Spinal cord (tissue), 10 donors: ENCODE measurements around the gene SPINK6. TPM values are rescaled to one million over a fixed set of nuclear protein-coding genes. Genes with fewer than 3 reads are reported as not detected.

Source experiments
- DNase-seq, 6 donors: peaks; one replicate each; pipeline versions ENCODE4 v3.0.0 to v3.0.0-alpha.2; 2013 to 2015; ENCODE audit warnings: low spot score in 6 of 6, low read depth in 4 of 6
- H3K27ac ChIP-seq: one replicate; pipeline ENCODE4 v1.5.1; 2013; ENCODE audit warnings: low read depth, low read length, control low read depth
- H3K27me3 ChIP-seq: one replicate; pipeline ENCODE4 v1.6.1; 2013; ENCODE audit warnings: low read length; ENCODE audit not compliant: control insufficient read depth, insufficient read depth
- H3K36me3 ChIP-seq: one replicate; pipeline ENCODE4 v1.6.1; 2013; ENCODE audit warnings: low read length; ENCODE audit not compliant: control insufficient read depth, insufficient read depth
- H3K4me1 ChIP-seq: one replicate; pipeline ENCODE4 v1.6.1; 2013; ENCODE audit warnings: low read length; ENCODE audit not compliant: control insufficient read depth, insufficient read depth
- H3K4me3 ChIP-seq: one replicate; pipeline ENCODE4 v1.5.1; 2013; ENCODE audit warnings: low read depth, low read length, control low read depth
- H3K9me3 ChIP-seq: one replicate; pipeline ENCODE4 v1.6.1; 2013; ENCODE audit warnings: low read length; ENCODE audit not compliant: control insufficient read depth, insufficient read depth
- WGBS: methylation state at CpG from one replicate; pipeline ENCODE4 v1.1.5; 2013; ENCODE audit warnings: missing lambda C conversion rate; ENCODE audit not compliant: insufficient coverage; 5-methylcytosine and 5-hydroxymethylcytosine counted together
- polyA plus RNA-seq, 2 donors: library from polyadenylated mRNA; unstranded; fragments of 120-200 nt; gene quantifications; one replicate each; pipeline ENCODE4 v1.2.1, GENCODE V29; 2013; ENCODE audit not compliant: insufficient read length in 2 of 2
- total RNA-seq, 2 donors: library from RNA; depleted of rRNA in 1 of 2; stranded (reverse); fragments of 120-200 nt in 1 of 2; fragments of >200 nt in 1 of 2; gene quantifications; one replicate each; pipeline versions ENCODE4 v1.2.3 to v1.2.4, GENCODE V29; 2013 to 2014
- donor health status: healthy.

Gene SPINK6
- total and polyA plus RNA-seq, 4 donors = not detected

DNA sequence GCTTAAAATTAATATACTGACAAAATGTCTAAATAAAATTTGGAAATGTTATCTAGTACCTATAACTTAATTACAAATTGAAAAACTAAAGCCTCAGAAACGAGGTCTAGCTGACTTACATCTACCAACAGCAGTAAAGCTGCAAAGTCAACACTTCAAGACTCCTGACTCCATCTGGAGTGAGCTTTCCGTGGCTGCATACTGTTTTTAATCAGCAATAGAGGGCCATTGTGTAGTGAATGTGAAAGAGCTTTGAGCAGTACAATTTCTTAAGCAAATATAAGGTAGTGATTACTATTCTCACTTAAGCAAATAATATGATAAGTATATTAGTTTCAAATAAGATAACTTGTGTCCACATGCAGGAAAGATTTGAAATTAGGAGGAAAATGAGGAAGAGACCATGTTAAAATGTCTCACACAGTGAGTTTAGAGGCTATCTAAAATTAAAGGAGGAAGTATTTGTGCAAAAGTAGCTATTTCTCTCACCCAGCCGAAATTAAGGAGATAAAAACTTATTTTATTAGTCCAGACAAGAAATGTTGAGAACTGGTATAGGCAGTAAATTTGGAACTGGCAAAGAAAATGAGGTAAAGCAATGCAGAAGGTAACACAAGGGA is 6.4 kb downstream of the SPINK6 start:
- Histone ChIP-seq H3K36me3 (no peaks in the 10 kb centered on the region), H3K9me3 (no peaks in the 10 kb centered on the region), H3K27me3 (no peaks in the 10 kb centered on the region), H3K4me1 (no peaks in the 10 kb centered on the region), H3K27ac (no peak overlapping the region), H3K4me3 (no peak overlapping the region)
- no peak for DNase-seq
- WGBS = no CpG with 5 or more reads among the region's 3 CpGs

DNA sequence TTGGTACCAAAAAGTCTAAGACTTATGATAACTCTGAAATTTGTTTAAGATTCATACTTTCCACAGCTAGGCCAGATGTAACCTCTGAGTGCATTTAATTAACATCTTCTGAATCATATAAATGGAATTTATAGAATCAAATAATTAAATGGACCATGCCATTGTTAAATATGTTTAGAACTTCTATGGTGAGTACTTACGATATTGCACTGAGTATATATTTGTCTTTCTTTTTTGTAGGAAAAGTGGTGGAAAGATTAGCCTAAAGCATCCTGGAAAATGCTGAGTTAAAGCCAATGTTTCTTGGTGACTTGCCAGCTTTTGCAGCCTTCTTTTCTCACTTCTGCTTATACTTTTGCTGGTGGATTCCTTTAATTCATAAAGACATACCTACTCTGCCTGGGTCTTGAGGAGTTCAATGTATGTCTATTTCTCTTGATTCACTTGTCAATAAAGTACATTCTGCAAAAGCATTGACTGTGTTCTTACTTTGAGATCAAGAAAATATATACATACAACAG is 11.9 kb downstream of the SPINK6 start:
- H3K4me3 ChIP-seq = no peak overlapping the region
- H3K27ac ChIP-seq = no peak overlapping the region
- no CpG with 5 or more reads among the region's 1 CpG for WGBS
- no peaks in the 10 kb centered on the region for H3K27me3 ChIP-seq
- no peaks in the 10 kb centered on the region for H3K9me3 ChIP-seq
- DNase-seq = peak in 1 of 6 donors; percentile 9
- no peaks in the 10 kb centered on the region for H3K36me3 ChIP-seq
- H3K4me1 ChIP-seq = no peaks in the 10 kb centered on the region

DNA sequence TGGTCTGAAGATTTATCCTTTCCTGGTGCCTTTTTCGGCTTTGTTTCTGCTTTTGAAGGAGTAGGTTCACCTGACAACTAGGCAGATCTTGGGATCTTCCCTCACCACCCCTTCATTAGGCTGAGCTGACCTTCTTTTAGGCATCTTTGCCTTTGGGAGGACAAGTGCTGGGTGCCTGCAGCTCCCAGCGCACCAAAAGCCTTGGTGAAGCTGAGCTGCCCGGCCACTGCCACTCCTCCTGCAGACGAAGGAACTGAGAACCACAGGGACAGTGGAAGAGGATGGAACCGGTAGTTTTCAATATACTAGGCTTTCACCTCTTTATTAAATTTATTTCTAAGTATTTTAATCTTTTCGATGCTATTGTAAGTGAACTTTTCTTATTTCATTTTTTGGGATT is 18.7 kb downstream of the SPINK6 start:
- no peaks in the 10 kb centered on the region for H3K4me1 ChIP-seq
- H3K9me3 ChIP-seq = no peaks in the 10 kb centered on the region
- WGBS = 67% methylated on average over 1 of the region's 6 CpGs
- no peak overlapping the region for H3K4me3 ChIP-seq
- H3K27ac ChIP-seq = no peak overlapping the region
- no peaks in the 10 kb centered on the region for H3K36me3 ChIP-seq
- no peaks in the 10 kb centered on the region for H3K27me3 ChIP-seq
- no peak for DNase-seq

DNA sequence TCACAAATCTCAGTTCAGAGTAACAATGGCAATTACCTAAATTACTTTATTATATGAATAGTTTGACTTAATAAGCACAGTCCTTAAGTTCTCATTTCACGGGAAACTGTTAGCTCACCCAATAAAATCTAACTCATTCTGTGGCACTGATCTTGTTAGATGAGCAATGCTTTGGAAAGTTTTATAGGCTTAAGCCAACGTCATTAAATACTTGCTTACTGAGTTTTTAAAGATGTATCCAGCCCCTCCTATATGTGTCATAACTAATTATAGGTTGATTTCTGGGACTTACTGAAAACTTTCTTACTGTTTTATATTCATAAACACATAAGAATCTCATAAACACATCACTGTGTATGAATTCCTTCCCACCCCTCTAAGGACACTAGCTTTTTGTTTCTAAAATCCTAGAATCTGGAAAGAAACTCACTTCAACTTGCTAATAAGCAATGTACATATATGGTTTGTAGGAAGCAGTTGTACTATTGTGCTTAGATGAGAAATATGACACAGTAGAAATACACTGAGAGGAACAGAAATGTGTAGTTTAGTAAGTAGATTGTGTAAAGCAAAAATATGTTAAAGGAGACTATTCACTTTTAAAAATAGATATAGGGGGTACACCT is 21.4 kb downstream of the SPINK6 start:
- Histone ChIP-seq H3K27me3 (no peaks in the 10 kb centered on the region), H3K27ac (no peak overlapping the region)
- WGBS = no CpG with 5 or more reads among the region's 2 CpGs

DNA sequence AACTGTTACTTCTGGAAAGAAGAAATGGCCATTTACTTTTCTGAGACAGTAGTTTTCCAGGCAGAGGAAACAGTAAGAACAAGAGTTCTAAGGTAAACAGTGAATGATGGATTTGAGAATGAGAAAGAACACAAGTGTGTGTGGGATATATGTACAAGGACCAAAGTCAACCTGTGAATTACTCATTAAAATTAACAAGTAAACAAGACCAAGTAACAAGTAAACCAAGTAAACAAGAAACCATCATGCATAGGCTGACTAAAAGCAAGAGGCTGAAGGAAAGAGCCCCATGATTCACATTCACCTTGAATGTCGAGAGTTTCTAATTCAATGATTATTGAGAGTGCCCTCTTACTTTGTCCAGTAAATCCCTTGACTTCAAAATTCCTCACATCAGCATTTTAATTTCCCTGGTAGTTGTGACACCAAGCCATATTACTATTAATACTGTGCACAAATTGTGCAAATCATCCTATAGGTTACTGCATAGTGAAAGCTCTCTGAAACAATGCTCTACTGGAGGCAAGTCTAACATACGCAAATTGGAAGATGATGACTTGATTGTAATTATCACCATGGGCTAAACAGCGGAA is 25.6 kb downstream of the SPINK6 start:
- DNase-seq = no peak
- Histone ChIP-seq H3K4me3 (no peak overlapping the region), H3K27ac (no peak overlapping the region), H3K36me3 (no peaks in the 10 kb centered on the region), H3K4me1 (no peaks in the 10 kb centered on the region), H3K9me3 (no peaks in the 10 kb centered on the region), H3K27me3 (no peaks in the 10 kb centered on the region)
- WGBS = no CpG with 5 or more reads among the region's 3 CpGs

More for the DNA sequence above, 21.4 kb downstream of the SPINK6 start:
- no peak for DNase-seq
- no peaks in the 10 kb centered on the region for H3K9me3 ChIP-seq
- H3K4me3 ChIP-seq = no peak overlapping the region
- H3K36me3 ChIP-seq = no peaks in the 10 kb centered on the region
- no peaks in the 10 kb centered on the region for H3K4me1 ChIP-seq

DNA sequence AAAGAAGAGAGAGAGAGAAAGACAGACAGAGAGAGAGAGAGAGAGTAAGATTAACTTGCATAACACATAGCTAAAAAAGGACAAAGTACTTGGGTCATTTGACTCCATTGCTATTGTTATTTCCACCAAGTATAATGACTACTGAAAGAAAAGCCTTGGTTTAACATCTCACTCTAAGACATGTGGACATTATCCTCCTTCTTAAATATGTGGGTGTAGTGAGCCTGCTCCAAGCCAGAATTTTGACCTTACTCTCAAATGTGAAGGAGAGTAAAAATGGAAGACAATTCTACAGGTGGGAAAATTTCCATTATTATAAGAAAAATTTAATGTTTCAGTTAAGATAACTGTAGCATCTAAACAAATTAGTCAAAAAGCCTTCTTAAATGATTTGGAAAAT is 27.0 kb downstream of the SPINK6 start:
- Histone ChIP-seq H3K4me3 (no peak overlapping the region), H3K36me3 (no peaks in the 10 kb centered on the region), H3K27me3 (no peaks in the 10 kb centered on the region), H3K4me1 (no peaks in the 10 kb centered on the region), H3K9me3 (no peaks in the 10 kb centered on the region), H3K27ac (no peak overlapping the region)
- no peak for DNase-seq

DNA sequence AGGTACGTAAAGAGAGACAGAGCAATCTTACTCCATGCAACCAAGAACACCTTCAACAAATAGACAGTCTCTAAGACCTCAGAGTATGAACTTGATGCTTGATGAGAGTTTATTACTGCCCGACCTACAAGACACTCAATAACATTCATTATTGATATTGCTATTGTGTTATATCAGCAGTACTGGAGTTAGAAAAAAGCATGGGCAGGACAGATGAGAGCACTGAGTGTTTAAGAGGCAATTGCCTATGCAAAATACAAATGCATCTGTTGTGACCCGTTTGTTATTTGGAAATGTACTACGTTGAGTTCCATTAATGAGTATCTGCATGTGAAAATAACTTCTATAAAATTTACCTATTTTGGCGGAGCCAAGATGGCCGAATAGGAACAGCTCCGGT is 27.4 kb downstream of the SPINK6 start:
- no peaks in the 10 kb centered on the region for H3K9me3 ChIP-seq

DNA sequence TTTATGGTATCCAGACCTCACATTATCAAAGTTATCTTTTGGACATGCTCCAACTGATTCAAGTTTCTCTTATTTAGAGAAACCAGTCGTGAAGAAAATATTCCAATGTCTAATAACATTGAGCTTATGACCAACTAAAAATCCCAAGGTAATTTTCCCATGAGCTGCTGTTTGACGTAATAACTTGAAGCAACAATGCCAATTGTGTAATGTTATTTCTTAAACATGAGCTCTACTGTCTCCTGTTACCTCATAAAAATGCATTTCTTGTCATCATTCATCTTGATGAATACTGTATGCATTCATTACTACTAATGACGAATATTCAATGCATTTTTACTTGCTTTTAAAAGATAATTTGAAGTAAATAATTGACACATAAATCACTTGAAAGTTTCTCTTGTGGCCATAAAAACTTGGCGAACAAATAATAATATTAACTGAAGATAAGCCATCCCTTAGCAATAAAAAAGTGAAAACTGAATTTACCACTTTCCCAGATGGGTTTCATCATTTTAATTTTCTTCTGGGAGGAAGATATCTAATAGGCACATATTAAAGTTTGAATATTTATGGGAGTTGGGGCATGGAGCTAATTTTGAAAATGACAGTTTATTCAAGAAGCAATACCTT is 35.1 kb downstream of the SPINK6 start:
- no peak overlapping the region for H3K4me3 ChIP-seq
- H3K4me1 ChIP-seq = no peaks in the 10 kb centered on the region
- no CpG with 5 or more reads among the region's 4 CpGs for WGBS
- DNase-seq = peak in 1 of 6 donors; percentile 18
- H3K36me3 ChIP-seq = no peaks in the 10 kb centered on the region
- no peaks in the 10 kb centered on the region for H3K9me3 ChIP-seq
- H3K27ac ChIP-seq = no peak overlapping the region
- H3K27me3 ChIP-seq = no peaks in the 10 kb centered on the region

More for the DNA sequence above, 27.4 kb downstream of the SPINK6 start:
- DNase-seq = no peak
- Histone ChIP-seq H3K36me3 (no peaks in the 10 kb centered on the region), H3K4me1 (no peaks in the 10 kb centered on the region), H3K27me3 (no peaks in the 10 kb centered on the region), H3K4me3 (no peak overlapping the region), H3K27ac (no peak overlapping the region)
- 97% methylated on average over 3 of the region's 7 CpGs for WGBS

DNA sequence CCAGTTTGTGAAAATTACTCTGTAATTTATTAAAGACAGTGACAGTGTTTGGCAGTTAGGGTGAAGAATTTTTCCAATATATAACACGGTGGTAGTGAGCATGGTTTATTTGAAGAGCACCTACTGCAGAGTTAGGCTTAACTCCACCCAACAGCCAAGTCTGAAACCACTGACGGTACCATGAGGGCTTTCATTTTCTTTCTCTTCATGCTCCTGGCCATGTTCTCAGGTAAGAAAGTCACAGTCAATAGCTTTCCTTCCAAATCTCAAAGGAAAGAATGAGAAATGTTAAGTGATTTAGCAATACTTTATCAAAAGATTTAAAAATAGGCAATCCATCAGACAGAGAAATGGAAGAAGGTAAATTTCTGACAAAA is 35.6 kb downstream of the SPINK6 start, which contains the start of gene MARCOL:
Gene MARCOL, plus strand, starts transcription at position 108 of the 377 bp plus-strand sequence. Its CDS starts 73 bp downstream, at position 181.
- Histone ChIP-seq H3K36me3 (no peaks in the 10 kb centered on the region), H3K9me3 (no peaks in the 10 kb centered on the region), H3K4me1 (no peaks in the 10 kb centered on the region), H3K27ac (no peak within 1 kb of the TSS), H3K27me3 (no peaks in the 10 kb centered on the region), H3K4me3 (no peak within 1 kb of the TSS)
- WGBS = no CpG with 5 or more reads among the region's 2 CpGs
- DNase-seq = no peak
